ENCODE measurements around the gene RIPK1.
"Not testable (repeated sequence)": the region's sequence is repeated elsewhere in the genome, so short reads cannot be mapped to it uniquely, and the experiment has no call there.

- not testable (repeated sequence) for TF ChIP-seq USF1 (IDR thresholded peaks at IDR 0.05; ENCODE audit: borderline replicate concordance, extremely low read length, insufficient read depth, low read depth, low read length); CTCF (IDR thresholded peaks at IDR 0.05 in 2 of 3, conservative IDR thresholded peaks at IDR 0.05 in 1 of 3; ENCODE audit: control insufficient read depth in 2 of 3, extremely low read depth in 1 of 3, insufficient read depth in 1 of 3, low read depth in 3 of 3, low read length in 3 of 3); ATF3 (IDR thresholded peaks at IDR 0.05; ENCODE audit: borderline replicate concordance, extremely low read depth, low read depth, low read length); CUX1 (IDR thresholded peaks at IDR 0.05; ENCODE audit: insufficient replicate concordance, low read depth, low read length); BCL11A (IDR thresholded peaks at IDR 0.05; ENCODE audit: low read depth, low read length); POLR2A (IDR thresholded peaks at IDR 0.05; ENCODE audit: low read depth, low read length); PBX3 (IDR thresholded peaks at IDR 0.05; ENCODE audit: insufficient replicate concordance, low read depth, low read length); JUNB (IDR thresholded peaks at IDR 0.05); ZNF687 (IDR thresholded peaks at IDR 0.05); PML (IDR thresholded peaks at IDR 0.05; ENCODE audit: low read length)
Observed at GRCh38 chr6:3020976-3021598, 47.2 kb upstream of the RIPK1 start.

All from GM12878 (cell line).